ENCODE measurements around the gene TEDC2.

The TEDC2 gene

DNA sequence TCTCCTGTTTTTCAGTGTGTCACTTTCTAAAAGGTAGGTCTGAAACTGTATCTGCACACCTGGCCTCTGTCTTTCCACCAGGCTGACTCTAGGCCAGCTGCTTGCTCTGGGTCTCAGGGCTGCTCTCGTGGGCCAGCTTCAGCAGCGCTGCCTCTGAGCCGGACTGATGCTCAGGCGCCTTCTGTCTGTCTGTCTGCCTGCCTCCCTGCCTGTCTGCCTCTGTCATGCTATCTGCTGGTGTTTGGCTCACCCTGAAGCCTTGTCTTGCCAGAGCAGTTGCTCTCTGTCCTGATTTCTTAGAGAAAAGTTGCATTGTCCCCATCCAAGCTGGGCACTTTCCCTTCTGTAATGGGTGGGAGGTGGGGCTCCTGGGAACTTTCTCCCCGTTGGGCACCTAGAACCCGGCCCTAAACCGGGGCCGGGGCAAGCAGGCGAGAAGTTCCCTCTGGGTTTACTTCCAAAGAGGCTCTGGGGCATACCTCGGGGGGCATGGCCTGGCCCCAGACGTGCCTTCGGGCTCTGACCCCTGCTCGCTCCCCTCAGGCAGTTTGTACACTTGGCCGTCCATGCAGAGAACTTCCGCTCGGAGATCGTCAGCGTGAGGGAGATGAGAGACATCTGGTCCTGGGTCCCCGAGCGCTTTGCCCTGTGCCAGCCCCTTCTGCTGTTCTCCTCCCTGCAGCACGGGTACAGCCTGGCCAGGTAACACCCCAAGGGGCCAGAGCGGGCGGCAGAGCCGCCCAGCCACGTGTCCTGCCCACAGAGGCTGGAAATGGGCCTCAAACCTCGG is 38.0 kb downstream of the TEDC2 start:
- DNase-seq: no peak

DNA sequence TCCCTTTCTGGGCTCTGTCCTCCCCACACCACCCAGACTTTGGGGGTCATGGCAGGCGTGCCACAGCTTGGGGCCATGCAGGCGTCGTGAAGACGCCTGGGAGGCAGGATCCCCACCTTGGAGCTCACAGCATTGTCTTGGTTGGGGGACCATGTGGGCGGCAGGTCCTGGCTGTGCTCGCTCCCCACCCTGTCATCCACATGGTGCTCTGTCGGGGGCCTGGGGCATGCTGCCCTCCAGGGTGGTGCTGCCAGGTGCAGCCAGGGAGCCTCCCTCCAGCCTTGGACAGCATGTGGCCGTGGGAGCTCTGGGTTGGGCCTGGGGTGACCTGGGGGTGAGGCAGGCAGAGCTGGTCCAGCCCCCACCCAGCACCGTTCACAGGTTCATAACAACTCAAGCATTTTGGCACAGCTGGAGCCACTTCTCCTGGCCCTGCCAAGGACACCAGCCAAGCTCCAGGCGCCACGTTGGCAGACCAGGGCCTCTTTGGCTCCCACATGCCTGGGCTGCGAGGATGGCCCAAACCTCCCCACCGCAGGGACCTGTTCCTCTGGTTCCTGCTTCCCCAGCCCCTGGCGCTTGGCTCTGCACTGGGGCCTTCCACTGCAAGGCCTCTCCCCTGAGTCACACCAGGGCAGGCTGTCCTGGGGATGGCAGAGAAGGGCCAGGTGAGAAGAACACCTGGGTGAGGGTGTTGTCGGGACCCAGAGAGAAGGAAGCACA is 38.8 kb downstream of the TEDC2 start:
- no peak for DNase-seq

DNA sequence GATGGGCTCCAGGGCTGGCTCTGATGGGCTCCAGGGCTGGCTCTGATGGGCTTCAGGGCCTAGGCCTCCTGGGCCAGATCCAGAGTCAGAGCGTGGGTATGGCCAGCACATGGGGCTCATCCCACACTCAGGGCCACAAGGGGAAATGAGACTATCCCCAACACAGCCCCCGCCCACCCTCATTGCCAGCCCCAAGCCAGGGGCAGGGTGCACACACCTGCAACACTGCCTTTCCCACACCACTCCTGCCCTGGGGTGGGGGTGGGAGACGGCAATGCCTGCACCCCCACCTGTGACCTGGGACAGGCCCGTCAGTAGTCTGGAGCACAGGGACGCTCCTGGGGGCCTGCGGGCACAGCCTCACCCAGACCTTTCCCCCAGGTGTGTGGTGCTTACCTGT is 39.5 kb downstream of the TEDC2 start:
- no peak for DNase-seq

DNA sequence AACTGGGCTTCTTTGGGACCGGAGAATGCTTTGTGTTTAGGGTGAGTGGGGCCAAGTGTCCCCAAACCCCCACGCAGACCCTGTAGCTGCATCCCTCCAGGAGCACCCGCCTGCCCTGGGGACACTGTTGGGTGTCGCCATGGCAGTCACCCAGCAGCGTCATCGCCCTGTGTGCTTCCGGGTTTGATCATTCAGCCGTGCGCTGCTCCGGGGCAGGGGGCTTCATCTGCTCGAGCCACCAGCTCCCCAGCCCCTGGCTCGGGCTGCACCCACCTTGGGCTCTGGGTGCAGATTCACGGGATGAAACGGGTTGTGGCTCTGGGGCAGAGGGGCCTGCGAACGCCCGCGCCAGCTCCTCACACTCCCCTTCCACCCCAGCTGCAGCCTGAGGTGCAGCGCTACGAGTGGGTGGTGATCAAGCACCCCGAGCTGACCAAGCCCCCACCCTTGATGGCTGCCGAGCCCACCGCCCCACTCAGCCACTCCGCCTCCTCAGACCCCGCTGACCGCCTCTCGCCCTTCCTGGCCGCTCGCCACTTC is 40.1 kb downstream of the TEDC2 start:
- DNase-seq: no peak

DNA sequence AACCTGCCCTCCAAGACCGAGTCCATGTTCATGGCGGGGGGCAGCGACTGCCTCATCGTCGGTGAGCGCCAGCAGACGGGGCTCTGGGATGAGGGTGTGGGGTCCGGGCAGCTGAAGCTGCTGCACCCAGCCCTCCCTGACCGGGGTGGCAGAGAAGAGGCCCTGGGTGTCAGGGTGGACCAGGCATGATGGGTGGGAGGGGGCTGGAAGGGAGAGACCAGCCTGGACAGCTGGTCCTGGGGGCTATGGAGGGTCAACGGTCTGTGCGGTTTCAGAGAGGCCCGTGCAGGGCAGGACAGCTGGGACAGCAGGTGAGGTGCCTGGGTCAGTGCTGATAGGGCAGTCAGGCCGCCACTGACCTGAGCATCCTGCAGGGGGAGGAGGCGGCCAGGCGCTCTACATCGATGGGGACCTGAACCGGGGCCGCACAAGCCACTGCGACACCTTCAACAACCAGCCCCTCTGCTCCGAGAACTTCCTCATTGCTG is 40.6 kb downstream of the TEDC2 start:
- no peak for DNase-seq

DNA sequence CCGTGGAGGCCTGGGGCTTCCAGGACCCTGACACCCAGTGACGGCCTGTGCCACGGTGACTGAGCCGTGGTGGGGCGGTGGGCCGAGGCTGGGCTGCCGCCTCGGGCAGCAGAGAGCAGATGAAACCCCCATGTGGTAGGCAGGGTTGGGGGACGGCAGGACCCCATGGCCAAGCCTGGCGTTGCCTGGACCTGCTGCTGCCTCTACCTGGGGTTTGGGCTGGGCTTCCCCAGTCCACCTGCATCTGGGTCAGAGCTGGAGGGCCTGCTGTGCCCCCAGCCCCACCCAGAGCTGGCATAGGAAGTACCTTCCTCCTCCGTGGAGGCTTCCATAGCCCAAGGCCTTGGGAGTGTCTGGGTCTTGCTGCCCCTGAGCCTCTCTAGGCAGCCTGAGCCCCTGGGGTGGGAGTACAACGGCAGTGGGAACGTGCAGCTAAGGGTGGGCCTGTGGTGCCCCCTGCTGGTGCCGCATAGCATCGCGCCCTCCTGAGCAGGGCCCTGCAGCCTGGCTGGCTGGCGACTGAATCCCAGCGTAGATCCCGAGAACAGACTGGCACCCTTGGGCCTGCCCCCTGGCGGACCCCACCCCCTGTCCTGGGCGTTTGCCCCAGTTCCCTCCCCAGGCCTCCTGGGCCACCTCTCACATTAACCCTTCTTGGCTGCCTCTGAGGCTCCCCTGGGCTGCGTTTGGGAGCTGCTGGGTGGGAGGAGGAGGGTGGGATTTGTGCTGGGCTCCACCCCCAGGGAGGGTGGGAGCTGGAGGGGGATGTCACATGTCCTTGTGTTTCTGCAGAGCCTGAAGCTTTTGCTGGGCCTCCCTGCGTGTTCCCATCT is 41.2 kb downstream of the TEDC2 start:
- DNase-seq: peak; percentile 65

DNA sequence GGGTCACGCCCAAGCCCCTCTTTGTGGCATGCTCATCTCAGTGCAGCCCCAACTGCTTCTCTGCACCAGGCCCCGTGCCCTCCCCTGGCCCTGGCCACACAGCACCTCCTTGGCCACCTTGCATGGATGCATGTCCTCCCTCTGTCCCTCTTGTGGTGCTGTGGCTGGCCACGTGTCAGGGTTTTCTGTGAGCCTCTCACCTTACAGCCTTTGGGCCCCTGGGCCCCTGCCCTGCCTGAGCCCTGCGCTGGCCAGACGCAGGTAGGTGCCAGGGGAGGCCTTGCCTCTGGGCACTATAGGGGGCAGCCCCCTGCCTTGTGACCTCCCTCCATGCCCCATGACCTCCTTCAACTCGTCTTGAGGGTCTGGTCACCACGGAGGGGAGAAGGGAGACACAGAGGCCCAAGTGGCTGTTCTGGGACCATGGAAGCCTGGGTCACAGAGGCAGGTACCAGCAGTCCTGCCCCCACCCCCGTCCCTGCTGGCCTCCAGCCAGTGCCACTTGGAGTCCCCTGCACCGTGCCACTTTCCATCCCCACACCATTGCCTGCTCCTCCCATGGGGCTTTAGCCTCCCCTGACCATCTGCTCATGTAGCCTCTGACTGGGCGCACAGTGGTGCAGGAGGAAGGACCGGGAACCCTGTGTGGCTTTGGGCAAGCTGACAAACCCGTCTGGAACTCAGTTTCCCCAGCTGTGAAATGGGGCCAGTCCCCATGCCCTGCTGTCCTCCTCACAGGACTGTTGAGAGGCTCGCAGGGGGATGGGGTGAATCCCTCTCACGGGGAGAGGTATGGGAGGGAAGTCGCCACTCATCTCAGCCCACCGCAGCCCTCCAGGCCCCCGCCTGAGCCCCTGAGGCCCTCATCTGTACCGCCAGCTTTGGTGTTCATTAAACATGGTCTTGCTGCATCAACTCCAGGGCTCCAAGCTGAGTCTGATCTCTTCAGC is 42.3 kb downstream of the TEDC2 start:
- no peak for DNase-seq

DNA sequence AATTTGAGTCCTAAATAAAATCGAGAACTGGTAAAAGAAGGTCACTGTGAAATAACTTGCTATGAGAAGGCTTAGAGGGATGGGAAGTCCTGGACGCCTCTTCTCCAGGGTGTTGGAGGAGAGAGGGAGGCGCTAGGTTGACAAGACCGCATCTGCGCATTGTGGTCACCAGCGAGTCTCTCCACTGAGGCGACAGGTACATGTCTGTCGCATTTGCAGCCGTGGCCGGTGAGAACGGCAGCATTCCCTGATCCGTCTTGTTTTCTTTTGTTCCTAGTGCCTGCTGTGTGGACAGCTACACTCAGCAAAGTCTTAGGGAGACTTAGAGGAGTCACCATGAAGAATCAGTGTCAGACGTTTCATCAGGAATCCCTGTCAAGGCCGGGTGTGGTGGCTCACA is 45.8 kb downstream of the TEDC2 start:
- DNase-seq: no peak

DNA sequence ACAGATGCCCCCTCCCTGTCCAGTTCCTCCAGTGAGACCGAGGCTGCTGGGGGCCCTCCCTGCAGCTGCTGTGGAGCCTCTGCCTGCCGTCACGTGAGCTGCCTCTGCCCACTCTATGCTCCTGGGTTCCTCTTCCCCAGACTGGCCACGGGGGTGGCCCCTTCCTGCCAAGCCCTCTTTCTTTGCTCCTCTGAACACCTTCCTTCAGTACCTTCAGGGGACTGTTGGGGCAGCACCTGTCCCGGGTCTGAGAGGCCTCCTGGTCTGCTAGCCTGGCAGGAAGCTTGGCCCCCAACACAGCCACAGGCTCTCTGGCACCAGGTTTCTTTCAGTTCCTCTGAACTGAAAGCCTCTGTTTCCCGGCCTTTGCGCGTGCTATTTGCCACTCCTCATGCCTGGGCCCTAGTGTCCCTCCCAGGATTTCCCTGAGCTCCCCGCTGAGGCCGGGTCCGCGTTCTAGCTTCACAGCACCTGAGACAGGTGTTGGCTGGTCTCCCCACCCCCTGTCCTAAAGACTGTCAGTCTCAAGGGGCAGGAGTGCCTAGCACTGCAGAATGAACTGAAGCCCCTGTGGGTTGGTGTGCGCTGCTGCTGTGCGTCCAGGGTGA is 47.2 kb downstream of the TEDC2 start:
- DNase-seq: no peak

DNA sequence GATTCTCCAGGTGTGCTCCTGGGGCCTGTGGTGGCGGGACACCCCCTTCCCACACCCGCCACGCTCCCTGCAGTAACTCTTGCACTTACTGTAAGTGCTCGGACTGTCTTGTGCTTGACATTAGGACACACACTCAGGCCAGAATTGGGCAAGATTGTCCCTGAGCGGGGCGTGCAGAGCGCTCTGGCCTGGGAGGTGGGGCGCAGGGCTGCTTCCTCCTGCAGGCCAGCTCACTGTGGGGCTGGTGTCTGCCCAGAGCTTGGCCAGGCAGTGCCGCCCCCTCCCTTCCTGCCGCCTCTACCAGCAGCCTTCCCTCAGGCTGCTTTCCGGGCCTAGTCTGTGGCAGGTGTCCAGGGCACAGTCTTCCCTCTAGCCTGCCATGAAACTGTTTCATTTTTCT is 47.8 kb downstream of the TEDC2 start:
- no peak for DNase-seq

DNA sequence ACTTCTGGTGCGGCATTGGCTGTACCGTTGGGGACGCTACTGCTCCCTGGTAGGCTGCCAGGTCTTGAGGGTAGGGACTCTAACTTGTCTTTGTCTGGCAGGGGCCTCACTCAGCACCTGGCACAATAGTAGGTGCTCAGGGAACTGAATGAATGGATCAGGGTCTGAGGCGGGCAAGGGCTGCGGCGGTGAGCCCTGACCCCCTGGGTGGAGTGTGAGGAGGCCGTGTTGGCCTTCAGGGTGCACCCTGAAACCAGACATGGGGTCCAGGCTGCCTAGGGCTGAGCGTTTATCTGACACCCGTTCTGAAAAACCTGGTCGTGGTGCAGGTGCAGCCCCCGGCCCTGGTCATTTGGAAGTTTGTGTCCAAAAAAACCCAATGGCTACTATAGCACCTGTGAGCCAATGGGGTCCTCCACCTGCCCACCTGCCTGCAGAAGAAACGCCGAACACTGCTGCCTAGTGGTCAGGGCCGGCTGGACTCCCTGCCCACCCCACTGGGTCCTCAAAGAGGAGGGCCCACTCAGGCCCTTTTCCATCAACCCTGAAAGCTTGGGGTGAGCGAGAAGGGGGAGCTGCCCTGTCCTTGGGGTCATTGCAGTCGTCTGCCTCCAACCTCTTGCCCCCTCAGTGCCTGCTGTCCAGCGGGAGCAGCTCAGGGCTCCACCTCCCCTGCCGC is 49.0 kb downstream of the TEDC2 start:
- DNase-seq: no peak

DNA sequence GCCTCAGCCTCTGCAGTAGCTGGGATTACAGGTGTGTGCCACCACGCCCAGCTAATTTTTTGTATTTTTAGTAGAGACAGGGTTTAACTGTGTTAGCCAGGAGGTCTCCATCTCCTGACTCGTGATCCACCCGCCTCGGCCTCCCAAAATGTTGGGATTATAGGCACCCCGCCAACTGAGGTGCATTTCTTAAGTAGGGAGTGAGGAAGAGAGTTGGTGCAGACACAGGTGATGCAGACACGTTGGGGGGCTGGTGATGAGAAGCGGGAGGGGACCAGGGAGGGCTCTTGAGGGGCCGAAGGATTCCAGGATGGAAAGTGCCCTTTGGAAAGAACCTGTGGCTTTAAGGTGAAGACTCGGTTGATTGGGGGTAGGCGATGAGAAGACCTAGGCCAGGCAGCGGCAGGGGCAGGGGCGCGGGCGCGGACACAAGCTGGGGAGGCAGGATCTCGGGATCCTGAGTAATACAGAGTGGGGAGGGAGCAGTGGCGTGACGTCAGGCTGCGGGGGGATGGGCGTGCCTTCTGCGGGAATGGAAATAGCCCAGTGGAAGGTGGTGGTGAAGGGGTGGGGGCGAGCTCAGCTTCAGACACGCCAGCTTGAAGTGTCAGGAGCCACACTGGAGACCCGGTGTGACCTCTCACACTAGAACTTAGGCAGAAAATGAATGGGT is 51.4 kb downstream of the TEDC2 start:
- no peak for DNase-seq

DNA sequence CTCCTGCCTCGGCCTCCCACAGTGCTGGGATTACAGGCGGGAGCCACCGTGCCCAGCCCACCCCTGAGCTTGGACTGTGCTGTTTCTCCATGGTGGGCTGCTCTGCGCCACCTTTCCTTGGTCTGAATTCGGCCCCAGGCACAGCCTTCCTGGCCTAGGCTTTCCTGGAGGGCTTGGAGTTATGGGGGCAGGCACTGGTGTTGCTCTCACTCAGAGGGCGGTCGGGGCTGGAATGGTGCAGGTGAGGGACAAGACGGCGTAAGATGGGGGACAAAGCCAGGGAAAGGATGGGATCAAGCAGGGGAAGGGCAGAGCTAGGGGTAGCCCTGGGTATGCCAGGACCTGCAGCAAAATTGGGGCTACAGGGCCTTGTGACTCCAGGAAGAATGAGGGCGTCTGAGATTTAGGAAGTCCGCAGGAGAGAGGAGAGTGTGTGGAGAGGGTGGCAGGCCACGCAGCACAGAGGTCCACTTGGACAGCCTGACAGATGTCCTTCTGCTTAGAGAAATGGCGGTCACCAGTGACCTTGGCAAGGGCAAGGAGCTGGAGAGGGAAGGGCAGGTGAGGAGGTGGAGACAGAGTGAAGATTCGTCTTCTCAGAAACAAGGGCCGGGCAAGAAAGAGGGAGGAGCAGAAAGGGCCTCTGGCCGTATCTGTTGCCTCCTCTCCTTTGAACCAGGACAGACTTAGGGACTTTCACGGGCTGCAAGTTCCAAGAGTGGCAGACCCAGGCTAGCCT is 52.3 kb downstream of the TEDC2 start:
- no peak for DNase-seq

DNA sequence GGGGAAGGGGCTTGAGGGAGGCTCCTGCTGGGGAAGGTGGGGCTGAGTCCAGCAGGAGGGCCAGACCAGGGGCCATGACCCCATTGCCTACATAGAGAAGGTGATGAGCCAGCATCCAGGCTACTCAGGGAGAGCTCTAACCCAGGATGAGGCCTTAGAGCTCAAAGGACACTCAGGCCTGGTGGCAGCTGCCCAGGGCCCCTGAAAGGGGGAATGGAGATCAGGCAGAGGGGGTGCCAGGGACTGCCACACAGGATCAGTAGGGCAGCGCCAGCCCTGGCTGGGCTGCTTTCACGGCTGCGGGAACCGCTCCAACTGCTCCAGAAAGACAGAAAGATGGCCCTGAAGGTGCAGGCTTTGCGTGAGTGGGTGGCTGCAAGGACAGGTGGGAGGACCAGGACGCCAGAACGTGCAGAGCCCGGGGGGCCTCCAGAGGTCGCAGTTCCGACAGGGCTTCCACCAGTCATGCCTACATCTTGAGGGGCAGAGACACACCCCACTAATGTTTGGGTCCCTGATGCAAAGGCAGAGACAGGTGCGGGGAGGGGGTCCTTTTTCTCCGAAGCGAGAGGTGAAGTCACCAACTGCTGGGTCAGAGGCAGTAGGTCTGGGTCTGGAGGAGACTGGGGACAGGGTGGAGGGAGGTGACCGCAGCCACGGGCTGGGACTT is 53.0 kb downstream of the TEDC2 start:
- no peak for DNase-seq

DNA sequence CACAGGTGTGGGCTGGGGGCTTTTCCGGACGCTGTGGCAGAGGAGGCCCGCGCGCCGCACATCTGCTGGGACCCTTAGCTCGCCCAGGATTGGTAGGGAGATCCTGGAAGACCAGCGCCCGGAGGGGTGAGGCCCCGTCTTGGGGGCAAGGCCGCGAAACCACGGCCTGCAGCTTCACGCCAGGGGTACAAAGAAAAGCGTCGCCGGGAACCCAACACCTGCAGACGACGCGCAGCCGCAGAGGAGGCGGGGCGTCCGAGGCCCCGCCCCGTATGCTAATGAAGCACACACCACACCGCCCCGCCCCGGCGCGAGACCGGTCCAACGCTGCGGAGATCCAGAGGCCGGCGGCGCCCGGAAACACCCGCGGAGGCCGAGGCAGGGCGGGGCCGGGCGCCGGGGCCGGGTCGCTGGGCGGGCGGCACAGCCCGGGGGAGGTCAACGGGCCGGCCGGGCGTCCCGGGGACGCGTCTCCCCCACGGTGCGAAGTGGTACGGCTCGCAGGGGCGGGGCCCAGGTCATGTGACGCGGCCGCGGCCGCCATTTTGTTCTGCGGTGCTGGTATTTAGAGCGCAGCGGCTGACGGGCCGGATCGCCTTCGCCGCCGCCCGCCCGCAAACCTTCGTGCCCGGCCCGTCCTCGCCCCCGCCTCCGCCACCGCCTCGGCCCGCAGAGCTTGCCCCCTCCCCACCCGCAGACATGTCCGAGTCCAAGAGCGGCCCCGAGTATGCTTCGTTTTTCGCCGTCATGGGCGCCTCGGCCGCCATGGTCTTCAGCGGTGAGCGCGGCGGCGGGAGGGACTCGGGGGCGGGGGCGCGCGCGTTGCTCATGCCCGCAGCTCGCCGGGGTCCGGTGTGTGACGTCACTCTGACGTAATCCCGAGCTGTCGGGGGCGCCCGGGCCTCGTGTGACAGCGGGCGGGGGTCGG is 53.8 kb downstream of the TEDC2 start, which contains the start of gene ATP6V0C:
ATP6V0C (plus strand) TSS at position 548 of the 928 bp plus-strand sequence; CDS start at position 700, 152 bp downstream.
- DNase-seq: peak; percentile 86

All from activated effector memory CD4-positive, alpha-beta T cell treated with Interleukin-2 at 50 U/mL for 16 hours (primary cell).